GM12872 (cell line): ENCODE measurements around the gene PDE4D.

Experiments used
- TF ChIP-seq, protein P1 (sequence below): IDR thresholded peaks from 3 replicates; pipeline ENCODE4 v1.5.1; 2011; ENCODE audit warnings: low read depth, mild to moderate bottlenecking, low read length, moderate library complexity; ENCODE audit not compliant: insufficient read depth

Gene PDE4D

GRCh38 chr5:59261969-59262368, 631.6 kb downstream of the PDE4D start:
- TF ChIP-seq, protein P1, sequence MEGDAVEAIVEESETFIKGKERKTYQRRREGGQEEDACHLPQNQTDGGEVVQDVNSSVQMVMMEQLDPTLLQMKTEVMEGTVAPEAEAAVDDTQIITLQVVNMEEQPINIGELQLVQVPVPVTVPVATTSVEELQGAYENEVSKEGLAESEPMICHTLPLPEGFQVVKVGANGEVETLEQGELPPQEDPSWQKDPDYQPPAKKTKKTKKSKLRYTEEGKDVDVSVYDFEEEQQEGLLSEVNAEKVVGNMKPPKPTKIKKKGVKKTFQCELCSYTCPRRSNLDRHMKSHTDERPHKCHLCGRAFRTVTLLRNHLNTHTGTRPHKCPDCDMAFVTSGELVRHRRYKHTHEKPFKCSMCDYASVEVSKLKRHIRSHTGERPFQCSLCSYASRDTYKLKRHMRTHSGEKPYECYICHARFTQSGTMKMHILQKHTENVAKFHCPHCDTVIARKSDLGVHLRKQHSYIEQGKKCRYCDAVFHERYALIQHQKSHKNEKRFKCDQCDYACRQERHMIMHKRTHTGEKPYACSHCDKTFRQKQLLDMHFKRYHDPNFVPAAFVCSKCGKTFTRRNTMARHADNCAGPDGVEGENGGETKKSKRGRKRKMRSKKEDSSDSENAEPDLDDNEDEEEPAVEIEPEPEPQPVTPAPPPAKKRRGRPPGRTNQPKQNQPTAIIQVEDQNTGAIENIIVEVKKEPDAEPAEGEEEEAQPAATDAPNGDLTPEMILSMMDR, result no peak

DNA sequence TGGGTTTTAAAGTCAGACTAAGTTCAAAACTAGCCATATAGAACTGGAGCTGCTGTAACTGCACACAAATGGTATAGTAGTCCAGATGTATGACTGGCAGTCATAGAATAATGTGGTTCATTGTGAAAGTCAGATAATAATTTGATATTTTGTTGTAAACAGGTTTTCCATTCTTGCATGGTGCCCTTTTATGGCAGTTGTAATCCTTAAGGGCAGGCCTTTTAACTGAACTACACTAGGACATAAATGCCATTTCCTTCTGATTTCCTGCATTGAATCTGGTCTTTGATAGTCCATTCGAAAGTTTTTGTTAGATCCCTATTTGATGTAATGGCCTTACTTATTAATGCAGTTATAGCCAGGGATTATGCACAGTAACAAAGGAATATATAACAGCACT, 632.6 kb downstream of the PDE4D start:
- TF ChIP-seq, protein P1, result no peak

DNA sequence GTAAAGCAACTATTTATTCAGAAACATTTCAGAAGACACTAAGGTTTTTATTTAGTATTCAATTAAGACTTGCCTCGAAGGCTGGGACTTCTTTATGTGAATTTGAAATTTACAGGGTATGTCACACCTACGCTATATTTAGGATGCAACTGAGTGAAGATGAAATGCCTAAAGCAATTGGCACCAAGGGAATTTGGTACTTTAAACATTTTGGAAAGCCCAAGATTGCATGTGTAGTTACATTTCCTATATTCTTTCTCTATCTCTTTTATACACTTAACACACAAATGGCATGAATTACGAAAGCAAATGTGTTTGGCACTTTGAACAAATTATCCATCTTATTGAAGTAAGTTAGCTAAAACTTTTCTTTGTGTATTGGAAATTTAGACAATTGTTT, 633.3 kb downstream of the PDE4D start:
- TF ChIP-seq, protein P1, result no peak

DNA sequence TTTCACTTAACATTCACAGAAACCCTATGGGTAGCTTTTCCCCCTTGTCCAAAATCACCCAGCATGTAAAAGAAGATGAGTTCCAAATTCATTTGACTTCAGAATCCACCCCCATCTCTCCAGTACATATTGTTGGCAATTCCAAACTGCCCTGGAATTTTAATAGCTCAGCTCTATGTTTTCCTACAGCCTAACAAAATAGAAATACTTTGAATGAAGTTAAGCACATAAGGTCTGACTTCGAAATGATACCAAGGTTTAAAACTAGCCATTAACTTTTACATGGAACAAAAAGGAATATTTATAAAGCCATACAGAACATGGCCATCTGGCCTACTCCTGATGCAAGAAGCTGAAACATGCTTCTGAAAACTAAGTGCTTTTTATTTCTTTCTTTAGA, 634.3 kb downstream of the PDE4D start:
- TF ChIP-seq, protein P1, result no peak

DNA sequence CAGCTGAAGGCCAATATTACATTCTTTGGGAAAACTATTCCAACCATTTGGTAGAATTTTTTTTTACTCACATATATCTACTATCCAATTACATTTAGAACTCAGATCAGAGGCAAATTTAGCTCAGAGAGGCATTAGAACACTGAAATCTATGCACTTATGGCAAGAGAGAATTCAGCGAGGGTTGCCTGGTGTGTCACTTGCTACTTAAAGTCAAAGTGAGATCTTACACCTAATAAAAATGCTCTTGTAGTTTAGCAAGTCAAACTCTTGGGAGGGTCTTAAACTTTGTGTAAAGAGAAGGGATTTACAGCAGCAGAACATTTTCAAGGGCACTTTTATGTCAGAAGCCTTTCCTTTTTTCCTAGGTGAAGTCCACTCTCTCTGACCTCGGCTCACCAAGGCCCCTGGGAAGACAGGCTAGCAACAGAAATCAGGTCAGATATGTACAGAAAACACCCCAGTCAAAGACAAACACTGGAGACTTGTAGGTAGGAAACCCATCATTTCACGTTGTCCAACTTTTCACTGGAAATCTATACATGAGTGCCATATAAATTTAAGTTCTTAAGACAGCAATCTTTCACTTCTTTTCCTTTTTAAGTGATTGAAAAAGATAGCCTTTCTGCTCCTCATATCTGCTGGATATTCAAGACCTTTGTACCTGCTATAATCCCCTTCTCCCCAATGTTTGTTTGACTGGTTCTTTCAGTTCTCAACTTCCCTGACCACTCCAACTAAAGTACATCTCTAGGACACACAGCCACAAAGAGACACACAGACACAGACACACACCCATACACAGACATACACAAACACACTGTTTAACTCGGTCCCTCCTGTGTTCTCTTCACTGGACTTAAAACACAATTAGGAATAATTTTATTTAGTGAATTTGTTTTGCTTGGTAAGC, 635.8 kb downstream of the PDE4D start:
- TF ChIP-seq, protein P1, result no peak

- TF ChIP-seq, protein P1, result no peak
These were observed 637.2 kb downstream of the PDE4D start for GRCh38 chr5:59256331-59256730.

DNA sequence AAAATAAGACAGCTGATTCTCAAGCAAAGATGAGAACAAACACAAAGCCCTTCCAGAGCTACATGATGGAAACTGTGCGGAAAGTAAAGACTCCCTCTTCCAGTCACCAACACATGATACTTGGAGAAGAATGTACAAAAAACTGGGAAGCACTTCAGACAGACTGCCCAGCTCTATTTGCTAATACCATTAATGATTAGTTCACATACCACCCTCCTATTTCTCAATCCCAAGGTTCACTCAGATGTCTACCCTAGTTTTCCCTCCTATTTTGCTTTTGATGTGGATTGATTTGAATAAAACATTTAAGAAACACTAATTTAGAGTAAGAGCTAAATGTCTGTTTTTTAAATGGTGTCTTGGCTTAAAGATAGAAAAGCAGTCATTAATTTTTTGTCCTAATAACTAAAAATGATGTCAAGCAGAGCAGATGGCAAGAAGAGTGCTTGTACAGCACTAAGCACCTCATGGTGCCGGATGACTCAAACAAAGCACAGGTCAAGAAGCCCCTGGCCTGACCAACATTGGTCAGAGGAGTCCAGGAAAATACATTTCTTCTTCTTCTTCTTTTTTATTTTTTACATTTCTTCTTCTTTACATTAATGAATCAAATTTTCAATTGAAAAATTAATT, 639.4 kb downstream of the PDE4D start:
- TF ChIP-seq, protein P1, result no peak
